Activated CD8-positive, alpha-beta memory T cell treated with anti-CD3 and anti-CD28 coated beads, Interleukin-2, amount 50 U/mL, for 4 hours (primary cell): ENCODE data around the gene MUC4.
"Not testable (repeated sequence)": the region's sequence is repeated elsewhere in the genome, so short reads cannot be mapped to it uniquely, and the experiment has no call there.

Source experiments
- DNase-seq: peaks from one replicate; pipeline ENCODE4 v3.0.0-alpha.2; 2020

The MUC4 gene

DNA sequence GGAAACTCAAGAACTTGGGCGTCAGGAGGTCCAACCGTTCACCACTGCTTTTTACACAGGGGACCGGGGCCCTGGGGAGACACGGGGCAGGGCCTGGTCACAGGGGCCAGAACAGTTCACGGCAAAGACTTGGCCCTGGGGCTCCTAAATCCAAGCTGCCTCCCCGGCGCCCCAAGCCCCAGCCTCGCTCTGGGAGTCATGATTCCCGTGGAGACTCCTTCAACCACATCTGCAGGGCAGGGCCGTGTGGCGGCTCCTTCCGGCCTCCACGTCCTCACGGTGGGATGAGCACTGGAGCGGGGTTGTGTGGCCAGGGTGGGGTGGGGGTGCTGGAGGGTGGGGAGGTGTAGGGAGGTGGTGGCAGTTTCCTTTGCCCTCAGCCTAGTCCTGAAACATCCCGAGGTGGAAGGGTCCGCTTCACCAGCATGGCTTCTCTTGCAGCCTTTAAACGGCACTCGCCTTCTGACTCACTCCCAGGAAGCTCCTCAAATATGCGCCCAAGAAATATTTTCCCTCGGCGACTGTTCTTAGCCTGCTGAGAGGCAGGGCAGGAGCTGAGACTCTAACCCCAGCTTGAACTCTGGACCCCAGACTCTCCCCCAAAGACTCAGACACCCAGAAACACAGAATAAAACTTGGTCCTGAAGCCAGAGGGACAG, 1.8 kb downstream of the MUC4 start:
- DNase-seq, result no peak

DNA sequence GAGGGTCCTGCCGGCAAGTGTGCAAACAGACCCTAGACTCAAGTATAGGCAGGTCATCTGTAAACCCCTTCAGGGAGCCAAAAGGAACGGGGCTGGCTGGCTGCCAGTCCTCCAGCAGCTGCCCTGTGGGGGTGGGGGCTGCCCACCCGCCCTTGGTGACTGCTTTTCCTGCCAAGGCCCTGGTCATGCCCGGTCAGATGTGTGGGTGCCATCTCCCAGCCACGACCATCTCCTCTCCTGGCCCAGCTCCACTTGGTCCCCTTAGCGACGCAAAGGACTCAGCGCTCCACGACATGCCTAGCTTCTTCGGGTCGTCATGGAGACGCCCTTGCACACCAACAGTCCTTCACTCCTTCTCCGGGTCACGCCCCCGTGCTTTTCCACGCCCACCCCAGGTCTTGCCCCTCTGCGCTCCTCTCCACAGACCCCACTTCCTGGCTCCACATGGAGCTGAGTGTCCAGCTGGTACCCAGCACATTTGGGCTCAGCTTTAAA, 2.4 kb downstream of the MUC4 start:
- DNase-seq, result no peak

DNA sequence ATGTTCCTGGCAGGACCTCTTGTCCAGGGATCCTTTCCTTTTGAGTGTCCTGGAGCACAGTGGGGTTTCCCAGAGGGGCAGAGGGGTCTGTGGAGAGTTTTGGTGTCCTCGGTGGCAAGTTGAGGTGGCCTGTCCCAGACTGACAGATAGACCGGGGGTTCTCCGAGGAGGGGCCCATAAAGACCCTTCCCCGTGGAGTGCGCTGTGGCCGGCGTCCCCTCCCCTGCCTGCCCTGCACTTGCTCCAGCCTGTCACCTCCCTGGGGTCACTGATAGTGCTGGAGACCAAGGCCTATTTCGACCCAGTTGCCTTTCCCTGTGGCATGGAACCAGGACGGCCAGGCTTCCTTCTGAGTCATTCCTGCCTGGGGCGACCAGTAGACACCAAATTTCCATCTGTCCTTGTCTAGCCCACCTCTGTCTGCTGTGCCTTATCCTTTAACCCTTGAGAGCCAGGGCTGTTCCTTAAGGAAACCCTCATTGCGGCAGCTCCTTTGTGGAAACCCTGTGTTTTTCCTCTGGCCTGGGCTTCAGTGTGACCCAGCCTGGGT, 2.9 kb downstream of the MUC4 start:
- DNase-seq, result no peak

DNA sequence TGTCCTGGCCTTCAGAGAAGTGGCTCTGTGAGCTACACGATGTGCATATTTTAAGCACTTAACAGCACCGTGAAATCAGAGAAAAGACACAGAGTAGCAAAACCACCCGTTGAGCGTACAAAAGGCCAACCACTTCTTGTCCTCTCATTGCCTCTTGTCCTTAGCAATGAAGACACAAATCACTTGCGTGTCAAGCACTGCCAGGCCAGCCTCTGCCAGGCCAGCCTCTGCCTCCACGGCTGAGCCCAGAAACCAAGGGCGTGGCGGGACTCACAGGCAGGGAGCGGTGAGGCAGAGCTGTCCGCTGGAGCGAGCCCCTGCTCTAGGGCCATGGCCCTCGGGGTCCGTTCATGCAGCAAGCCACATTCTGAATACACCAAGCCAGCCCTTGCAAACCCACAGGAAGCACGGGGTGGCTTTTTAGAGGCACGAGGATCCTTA, 4.0 kb downstream of the MUC4 start:
- DNase-seq, result no peak

DNA sequence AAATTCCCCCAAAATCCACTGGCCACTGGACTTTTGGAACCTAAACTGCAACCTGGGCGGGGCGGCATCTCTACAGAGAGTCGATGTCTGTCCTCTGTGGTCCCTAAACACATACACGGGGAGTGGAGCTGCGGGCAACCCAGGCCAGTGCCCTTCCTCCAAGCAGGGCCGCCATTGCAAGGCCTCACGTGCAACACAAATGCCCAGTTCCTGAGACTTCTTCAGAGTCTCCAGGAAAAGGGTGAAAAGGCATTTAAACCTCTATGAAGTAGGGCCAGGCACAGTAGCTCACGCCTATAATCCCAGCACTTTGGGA, 4.9 kb downstream of the MUC4 start:
- no peak for DNase-seq

DNA sequence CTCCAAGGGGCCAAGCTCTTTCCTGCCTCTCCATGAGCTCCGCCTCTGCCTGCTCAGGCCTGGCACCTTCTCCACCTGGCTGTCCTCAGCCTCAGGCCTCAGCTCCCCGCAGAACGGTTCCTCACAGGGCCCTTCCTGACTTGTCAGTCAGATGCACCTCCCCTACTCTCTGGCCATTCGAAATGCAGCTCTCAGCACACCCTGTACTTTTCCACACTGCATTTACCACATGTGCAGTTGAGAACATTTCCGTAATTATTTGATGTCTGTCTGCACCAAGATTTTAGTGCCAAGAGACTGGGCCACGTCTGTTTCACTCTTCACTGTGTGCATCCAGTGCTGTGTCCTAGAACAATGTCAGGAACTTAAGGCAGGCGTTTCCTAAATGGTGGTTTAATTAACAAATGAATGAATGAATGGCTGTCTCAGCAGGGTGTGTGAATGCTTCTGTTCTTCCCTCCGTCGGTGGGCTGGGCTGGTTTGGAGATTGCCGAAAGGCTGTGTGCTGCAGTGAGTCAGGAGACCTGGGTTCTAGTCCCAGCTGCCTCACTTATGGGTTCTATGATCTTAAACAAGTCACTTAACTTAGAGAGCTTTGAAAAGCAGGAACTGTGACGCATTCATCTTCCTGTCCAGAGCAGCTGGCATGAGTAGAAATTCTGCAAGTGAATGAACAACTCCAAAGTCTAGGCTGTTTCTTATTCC, 5.4 kb downstream of the MUC4 start:
- DNase-seq, result no peak

DNA sequence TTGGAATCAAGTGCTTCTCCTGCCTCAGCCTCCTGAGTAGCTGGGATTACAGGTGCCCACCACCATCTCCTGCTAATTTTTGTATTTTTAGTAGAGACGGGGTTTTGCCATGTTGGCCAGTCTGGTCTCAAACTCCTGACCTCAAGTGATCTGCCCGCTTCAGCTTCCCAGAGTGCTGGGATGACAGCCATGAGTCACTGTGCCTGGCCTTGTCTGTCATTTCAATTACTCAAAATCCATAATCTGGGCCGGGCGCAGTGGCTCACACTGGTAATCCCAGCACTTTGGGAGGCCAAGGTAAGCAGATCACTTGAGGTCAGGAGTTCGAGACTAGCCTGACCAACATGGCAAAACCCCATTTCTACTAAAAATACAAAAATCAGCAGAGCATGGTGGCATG, 6.1 kb downstream of the MUC4 start:
- not testable (repeated sequence) for DNase-seq

DNA sequence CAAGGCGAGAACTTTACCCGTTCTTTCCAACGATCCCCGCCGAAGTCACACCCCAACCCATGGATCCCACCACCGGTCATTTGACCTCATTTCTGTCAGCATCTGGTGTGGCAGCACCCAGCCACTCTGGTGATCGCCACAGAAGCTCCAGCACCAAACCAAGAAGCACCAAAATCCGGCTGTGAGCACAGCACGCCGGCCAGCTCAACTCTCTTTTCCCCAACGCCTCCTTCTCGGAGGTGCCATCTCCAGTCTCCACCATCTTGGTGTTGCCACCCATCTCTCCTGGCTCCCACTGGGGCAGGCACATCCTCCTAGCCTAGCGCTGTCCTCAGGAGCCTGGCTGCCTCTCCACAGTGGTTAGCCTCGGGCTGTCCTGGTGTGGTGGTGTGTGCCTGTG, 6.5 kb downstream of the MUC4 start:
- no peak for DNase-seq

DNA sequence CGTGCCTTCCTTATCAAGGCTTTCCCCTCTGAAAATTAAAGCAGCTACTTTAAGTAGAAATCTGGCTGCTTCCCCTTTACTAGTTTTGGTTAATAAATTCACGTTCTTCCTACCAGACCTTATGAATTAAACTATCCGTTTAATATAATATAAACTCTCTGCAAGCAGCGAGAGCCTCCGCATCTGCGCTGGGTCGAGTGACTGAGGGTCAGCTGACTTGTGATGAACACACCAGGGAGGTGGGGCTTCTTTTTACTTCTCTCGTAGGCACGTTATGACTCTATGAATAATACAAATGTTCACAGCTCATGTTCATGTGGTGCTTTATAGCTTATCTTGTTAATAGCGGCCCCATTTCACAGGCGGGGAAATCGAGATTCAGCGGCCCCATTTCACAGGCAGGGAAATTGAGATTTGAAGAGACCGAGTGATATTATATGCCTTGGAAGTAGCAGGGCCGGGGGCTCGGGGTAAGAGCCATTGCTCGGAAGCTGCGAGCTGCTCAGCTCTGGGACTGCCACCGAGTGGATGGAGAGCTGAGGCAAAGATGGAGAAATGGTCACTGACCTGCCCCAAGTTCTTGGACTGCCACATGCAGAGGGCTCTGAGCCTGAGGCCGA, 8.3 kb downstream of the MUC4 start:
- DNase-seq, result no peak

DNA sequence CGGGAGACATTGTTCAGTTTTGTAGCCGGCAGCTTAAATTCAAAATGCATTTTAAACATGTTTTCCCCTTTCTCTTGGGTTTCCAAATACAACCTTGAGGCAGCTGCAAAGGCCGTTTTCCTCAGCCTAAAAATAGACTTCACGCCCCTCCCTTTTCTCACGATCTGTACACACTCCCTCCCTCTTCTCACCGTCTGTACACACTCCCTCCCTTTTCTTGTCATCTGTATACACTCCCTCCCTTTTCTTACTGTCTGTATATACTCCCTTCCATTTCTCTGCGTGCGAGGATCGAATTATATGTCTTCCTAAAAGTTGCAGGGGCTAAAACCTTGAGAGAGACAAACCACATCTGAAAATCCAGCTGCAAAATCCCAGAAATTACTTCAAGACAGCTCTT, 8.9 kb downstream of the MUC4 start:
- DNase-seq, result no peak

DNA sequence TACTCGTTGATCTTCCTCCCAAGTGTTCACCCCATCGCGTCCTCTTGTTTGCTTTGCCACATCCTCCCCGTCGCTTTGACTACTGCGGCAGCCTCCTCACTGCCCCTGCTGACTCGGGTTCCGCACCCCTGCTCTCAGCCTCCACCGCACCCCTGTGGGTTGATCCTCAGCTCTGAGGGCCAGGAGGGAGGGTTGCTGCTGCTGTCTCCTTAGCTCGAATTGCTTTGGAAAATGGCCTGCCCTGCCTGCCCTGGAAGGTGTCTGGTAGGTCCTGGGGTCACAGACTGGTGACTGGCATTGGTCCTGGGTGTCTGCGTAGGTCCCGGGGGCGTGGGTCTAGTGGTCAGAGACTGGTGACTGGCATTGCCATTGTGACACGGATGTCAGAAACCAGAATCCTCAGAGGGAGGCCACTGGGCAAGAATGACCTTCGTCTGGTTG, 9.4 kb downstream of the MUC4 start:
- no peak for DNase-seq

DNA sequence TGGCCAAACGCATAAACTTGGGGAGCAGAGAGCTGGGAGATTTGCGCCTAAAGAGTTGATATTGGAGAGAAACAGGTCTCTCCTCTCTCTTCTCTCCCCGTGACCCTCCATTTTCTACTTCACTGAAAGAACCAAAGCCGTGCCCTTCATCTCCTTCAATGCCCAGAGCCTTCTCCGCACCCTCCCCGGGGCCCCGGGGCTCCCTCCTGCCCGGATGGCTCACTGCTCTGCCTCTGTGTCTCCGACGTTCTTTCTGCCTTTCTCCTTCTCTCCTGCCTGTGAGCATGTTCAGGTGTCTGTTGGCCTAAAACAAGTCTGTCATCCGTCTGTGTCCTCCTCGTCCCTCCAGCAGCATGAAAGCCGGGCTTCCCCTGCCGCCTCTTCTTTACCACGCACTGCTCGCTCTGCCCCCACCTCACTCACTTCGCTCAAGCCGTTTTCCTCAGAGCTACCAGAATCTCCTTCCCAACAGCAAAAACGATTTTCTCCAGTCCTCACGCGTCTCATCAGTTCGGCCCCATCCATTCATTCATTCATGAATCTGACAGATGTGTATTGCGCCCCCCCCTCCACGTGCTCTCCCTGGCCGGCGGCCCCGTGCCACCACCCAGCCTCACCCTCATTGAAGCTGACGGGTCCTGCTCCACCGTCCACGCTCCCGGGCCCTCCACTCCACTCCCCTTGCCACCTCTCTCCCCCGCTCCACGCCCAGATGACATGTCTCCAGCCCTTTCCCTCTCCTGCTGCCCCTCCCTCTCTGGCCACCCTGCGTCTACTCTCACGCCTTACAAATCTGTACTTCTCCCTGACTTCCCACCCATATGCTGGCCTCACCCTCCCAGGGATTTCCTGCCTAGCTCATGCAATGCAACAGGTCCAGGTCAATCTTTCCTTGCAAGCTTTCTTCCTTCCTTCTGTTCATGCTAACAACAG, 10.2 kb downstream of the MUC4 start:
- no peak for DNase-seq

DNA sequence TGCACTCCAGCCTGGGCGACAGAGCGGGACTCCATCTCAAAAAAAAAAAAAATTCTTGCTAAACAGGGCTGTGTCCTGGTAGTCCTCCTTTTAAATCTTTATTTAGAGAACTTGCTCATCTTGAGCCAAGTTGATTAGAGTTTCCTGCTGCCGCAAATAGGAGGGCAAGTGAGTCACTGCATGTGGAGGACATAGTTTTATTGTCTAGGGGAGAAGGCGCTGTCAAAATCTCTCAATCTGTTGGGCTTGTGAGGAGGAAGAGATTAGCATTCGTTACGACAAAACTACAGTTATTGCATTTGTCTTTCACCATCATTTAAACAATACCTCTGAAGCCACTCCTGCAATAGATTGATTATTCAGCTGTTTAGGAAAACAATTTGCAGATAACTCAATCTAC, 11.5 kb downstream of the MUC4 start:
- no peak for DNase-seq

DNA sequence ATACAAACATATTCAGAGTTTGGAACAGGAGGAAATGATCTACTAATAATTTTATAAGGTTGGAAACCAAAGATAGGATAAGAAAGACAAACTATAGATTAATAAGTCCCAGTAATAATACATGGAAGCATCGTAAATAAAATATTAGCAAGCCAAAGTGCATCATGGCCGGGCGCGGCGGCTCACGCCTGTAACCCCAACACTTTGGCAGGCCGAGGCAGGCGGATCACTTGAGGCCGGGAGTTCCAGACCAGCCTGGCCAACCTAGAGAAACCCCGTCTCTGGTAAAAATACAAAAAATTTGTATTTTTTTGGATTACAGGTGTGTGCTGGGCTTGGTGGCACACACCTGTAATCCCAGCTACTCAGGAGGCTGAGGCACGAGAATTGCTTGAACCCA, 14.9 kb downstream of the MUC4 start:
- DNase-seq, result no peak

DNA sequence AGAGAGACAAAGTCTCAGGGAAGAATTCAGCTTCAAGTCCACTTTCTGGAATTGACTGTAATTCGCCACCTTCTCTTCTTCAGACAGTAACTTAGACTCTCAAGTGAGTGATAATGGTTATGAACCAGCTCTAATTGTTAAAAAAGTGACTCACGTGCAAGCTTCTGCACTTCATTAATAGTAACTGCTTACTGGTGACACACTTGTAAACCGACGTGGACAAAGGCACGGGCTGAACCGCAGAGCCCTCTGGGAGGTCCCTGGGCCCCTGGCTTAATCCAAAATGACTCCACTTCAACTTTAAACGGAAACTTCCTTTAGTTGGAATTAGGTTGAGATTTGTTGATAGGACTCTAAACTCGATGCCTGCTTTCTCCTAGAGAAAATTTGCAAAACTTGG, 17.0 kb downstream of the MUC4 start:
- no peak for DNase-seq

DNA sequence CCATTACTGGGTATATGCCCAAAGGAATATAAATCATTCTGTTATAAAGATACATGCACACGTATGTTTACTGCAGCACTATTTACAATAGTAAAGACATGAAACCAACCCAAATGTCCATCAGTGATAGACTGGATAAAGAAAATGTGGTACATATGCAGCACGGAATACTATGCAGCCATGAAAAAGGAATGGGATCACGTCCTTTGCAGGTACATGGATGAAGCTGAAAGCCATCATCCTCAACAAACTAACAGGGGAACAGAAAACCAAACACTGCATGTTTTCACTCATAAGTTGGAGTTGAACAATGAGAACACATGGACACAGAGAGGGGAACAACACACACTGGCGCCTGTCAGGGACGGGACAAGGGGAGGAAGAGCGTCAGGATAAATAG, 19.1 kb downstream of the MUC4 start:
- not testable (repeated sequence) for DNase-seq

DNA sequence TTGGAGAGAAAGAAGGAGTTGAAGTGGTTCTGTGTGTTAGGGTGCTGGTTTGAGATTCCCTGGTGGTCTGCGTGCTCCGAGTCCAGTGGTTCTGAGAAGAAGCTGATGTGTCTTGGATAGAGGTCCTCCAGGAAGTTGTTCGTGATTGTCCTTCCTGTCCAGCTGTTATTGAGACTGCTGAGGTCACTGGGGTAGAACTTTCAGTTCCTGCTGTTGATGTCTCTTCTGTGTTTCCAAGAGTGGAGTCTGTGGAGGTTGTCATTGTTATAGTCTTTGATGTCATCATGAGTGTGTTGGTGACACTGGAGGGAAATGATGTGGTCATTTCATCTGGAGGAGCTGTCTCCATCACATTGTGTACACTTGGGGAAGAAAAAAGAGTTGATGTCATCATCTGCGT, 20.8 kb downstream of the MUC4 start:
- DNase-seq, result no peak

DNA sequence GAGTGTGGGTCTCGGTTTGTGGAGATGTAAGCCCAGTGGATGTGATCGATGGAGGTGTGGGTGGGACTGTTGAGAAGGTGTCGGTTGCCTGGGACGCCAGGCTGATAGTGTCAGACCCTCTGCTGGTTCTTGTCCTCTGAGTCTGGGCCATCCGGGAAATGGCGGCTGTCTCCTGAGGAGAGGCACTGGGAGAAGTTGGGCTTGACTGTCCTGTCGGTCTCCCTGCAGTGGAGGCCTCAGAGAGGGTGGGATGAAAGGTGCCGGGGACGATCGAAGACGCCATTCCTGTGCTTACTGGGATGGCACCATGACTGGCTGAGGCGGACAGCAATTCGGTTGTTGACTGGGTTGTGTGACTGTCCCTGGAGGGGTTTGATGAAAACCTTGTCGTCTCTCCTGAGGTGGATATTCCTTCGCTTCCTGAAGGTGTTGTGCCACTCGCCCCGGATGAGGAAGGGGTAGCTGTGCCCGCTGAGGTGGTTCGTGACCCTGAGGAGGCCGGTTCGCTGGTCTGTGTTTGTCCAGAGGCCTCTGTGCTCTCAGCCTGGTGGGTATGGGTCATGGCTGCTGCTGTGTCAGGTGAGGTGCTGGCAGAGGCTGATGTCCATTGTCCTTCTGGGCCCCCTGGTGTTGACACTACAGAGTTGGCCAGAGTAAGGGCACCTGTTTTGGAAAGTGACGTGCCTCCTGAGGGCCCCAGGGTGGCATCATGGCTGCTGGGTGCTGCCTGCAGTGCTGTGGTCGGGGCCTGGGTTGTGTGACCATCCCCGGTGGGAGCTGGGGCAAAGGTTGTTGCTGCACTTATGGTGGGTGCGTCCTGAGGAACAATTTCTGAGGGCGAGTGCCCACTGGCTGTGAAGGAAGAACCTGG, 22.8 kb downstream of the MUC4 start:
- DNase-seq, result no peak

DNA sequence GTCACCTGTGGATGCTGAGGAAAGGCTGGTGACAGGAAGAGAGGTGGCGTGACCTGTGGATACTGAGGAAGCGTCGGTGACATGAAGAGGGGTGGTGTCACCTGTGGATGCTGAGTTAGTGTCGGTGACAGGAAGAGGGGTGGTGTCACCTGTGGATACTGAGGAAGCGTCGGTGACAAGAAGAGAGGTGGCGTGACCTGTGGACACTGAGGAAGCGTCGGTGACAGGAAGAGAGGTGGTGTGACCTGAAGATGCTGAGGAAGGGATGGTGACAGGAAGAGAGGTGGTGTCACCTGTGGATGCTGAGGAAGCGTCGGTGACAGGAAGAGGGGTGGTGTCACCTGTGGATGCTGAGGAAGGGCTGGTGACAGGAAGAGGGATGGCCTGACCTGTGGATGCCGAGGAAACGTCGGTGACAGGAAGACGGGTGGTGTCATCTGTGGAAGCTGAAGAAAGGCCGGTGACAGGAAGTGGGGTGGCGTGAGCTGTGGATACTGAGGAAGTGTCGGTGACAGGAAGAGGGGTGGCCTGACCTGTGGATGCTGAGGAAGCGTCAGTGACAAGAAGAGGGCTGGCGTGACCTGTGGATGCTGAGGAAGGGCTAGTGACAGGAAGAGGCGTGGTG, 25.8 kb downstream of the MUC4 start:
- DNase-seq, result not testable (repeated sequence)

DNA sequence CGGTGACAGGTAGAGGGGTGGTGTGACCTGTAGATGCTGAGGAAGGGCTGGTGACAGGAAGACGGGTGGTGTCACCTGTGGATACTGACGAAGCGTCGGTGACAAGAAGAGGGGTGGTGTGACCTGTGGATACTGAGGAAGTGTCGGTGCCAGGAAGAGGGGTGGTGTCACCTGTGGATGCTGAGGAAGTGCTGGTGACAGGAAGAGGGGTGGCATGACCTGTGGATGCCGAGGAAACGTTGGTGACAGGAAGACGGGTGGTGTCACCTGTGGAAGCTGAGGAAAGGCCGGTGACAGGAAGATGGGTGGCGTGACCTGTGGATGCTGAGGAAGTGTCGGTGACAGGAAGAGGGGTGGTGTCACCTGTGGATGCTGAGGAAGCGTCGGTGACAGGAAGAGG, 27.7 kb downstream of the MUC4 start:
- DNase-seq, result not testable (repeated sequence)

DNA sequence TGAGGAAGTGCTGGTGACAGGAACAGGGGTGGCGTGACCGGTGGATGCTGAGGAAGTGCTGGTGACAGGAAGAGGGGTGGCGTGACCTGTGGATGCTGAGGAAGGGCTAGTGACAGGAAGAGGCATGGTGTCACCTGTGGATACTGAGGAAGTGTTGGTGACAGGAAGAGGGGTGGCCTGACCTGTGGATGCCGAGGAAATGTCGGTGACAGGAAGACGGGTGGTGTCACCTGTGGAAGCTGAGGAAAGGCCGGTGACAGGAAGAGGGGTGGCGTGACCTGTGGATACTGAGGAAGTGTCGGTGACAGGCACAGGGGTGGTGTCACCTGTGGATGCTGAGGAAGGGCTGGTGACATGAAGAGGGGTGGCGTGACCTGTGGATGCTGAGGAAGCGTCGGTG, 30.5 kb downstream of the MUC4 start:
- not testable (repeated sequence) for DNase-seq
